Upper lobe of left lung (tissue), 6 donors: ENCODE results near the gene MICOS13. TPM values are rescaled to one million over a fixed set of nuclear protein-coding genes. Genes with fewer than 3 reads are reported as not detected.

Source experiments
- ATAC-seq, 2 donors: fragments of 200-7000 bp; cut with Tn5 transposase; one replicate each; pipeline ENCODE4 v1.9.1; 2022; ENCODE audit warnings: mild to moderate bottlenecking in 2 of 2, moderate library complexity in 2 of 2; ENCODE audit not compliant: low FRiP score in 2 of 2
- DNase-seq, 2 donors: peaks; one replicate each; pipeline ENCODE4 v3.0.0-alpha.2; 2019 to 2020
- H3K27ac ChIP-seq, 4 donors: fragments of 200-600 bp; sonication (generic); one replicate each; pipeline ENCODE4 v1.5.1; 2016 to 2019
- H3K27me3 ChIP-seq, 4 donors: fragments of 200-600 bp; sonication (generic); one replicate each; pipeline ENCODE4 v1.5.1; 2017 to 2019
- H3K36me3 ChIP-seq, 4 donors: fragments of 200-600 bp; sonication (generic); one replicate each; pipeline ENCODE4 v1.5.1; 2016 to 2019
- H3K4me1 ChIP-seq, 4 donors: fragments of 200-600 bp; sonication (generic); one replicate each; pipeline ENCODE4 v1.5.1; 2018 to 2019
- H3K4me3 ChIP-seq, 4 donors: fragments of 200-600 bp; sonication (generic); one replicate each; pipeline ENCODE4 v1.5.1; 2017 to 2019; ENCODE audit warnings: mild to moderate bottlenecking in 2 of 4, moderate library complexity in 1 of 4
- H3K9me3 ChIP-seq, 4 donors: fragments of 200-600 bp; sonication (generic); one replicate each; pipeline ENCODE4 v1.5.1; 2018 to 2019
- EP300 ChIP-seq, 4 donors: sonication (generic); formaldehyde crosslinking; IDR thresholded peaks; one replicate each; pipeline ENCODE4 v1.5.1; 2017; ENCODE audit warnings: antibody characterized with exemption in 4 of 4, control low read depth in 2 of 4
- POLR2A ChIP-seq, 4 donors: fragments of 450-650 bp; IDR thresholded peaks; one replicate each; pipeline ENCODE4 v1.5.1; 2016 to 2017; ENCODE audit warnings: antibody characterized with exemption in 4 of 4, mild to moderate bottlenecking in 2 of 4
- POLR2AphosphoS5 ChIP-seq, 2 donors: sonication (generic); formaldehyde crosslinking; IDR thresholded peaks; one replicate each; pipeline ENCODE4 v1.5.1; 2017; ENCODE audit warnings: antibody characterized with exemption in 2 of 2
- WGBS, 2 donors: methylation state at CpG; one replicate each; pipeline ENCODE4 v1.1.5; 2017 to 2018; 5-methylcytosine and 5-hydroxymethylcytosine counted together
- total RNA-seq, 6 donors: library from RNA; depleted of rRNA in 4 of 6; stranded (reverse); fragments of >200 nt in 4 of 6; gene quantifications; one replicate each; pipeline versions ENCODE4 v1.1.0 to v1.2.1, GENCODE V29; 2016 to 2021
- TF ChIP-seq, protein P1 (sequence below), 6 experiments: fragments of 450-650 bp in 4 of 6; fragments of 200-600 bp in 2 of 6; sonication (generic) in 2 of 6; IDR thresholded peaks; one replicate each; pipeline ENCODE4 v1.5.1; 2016 to 2019; ENCODE audit warnings: antibody characterized with exemption in 6 of 6
- donor health status: DM: no; HTN: no; CAD: no; lungs with moderate emphysema.
- donor health status: DM: no; HTN: yes; CAD: no; lungs with severe emphysema.

Gene MICOS13
- total RNA-seq, 6 donors from 2014 or later = 19.1 to 63.2 (median 34.2) TPM

DNA sequence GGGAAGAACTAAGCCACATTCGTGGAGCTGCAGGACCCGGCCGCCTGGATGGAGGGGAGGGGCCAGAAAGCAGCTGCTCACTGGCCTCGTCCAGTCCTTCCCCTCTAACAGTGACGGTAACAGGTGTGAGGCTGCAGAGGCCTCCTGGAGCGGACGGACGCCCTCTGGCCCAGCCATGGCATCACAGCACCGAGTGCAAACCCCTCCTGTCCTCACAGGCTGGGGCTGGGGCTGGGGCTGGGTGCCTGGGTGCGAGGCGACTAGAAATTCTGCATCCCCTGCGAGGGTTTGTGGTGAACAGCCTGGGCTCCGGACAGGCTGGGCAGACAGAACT lies 3.6 kb downstream of the MICOS13 start:
- Histone ChIP-seq H3K27ac (no peak overlapping the region), H3K36me3 (peaks cover 0 to 7% (median 4%) of the 10 kb centered on the region in 4 donors), H3K4me3 (no peak overlapping the region), H3K4me1 (peaks cover 14 to 20% (median 17%) of the 10 kb centered on the region in 4 donors), H3K9me3 (no peaks in the 10 kb centered on the region), H3K27me3 (no peaks in the 10 kb centered on the region)
- peak in 1 of 2 donors; percentile 71 for DNase-seq
- TF ChIP-seq POLR2AphosphoS5 (IDR thresholded peaks at IDR 0.05) = no peak
- TF ChIP-seq EP300 (IDR thresholded peaks at IDR 0.05) = no peak
- TF ChIP-seq, protein P1, sequence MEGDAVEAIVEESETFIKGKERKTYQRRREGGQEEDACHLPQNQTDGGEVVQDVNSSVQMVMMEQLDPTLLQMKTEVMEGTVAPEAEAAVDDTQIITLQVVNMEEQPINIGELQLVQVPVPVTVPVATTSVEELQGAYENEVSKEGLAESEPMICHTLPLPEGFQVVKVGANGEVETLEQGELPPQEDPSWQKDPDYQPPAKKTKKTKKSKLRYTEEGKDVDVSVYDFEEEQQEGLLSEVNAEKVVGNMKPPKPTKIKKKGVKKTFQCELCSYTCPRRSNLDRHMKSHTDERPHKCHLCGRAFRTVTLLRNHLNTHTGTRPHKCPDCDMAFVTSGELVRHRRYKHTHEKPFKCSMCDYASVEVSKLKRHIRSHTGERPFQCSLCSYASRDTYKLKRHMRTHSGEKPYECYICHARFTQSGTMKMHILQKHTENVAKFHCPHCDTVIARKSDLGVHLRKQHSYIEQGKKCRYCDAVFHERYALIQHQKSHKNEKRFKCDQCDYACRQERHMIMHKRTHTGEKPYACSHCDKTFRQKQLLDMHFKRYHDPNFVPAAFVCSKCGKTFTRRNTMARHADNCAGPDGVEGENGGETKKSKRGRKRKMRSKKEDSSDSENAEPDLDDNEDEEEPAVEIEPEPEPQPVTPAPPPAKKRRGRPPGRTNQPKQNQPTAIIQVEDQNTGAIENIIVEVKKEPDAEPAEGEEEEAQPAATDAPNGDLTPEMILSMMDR (IDR thresholded peaks at IDR 0.05) = no peak
- no peak for TF ChIP-seq POLR2A (IDR thresholded peaks at IDR 0.05)
- 85 to 89% methylated on average over 8 to 12 of the region's 13 CpGs for WGBS, 2 donors
- ATAC-seq = no peak

DNA sequence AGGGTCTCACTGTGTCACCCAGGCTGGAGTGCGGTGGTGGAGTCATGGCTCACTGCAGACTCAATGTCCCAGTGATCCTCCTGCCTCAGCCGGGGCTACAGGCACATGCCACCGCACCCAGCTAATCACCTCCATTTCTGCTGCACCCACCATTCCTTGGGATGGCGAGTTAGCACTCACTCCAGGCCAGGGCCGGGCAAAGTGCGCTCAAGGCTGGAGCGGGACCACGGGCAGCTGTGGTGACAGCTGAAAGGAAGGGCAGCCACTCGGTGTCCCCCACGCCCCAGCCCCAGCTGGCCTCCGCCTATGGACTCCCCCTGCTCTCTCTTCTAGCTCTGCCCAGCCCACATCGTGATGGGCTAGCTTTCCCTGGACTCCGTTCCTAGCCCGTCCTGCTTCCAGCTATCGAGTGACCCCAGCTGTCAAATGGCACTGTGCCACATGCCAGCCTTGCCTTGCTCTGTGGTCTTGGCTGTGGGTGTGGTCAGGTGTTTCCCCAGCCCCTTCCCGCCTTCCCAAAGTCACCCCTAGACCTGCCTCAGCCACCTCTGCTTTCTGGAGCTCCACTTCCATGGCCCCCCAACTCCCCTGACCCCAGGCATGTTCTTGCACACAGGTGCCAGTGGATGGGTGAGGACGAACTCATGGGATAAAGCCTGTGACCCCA lies 4.1 kb downstream of the MICOS13 start:
- Histone ChIP-seq H3K27ac (no peak overlapping the region), H3K27me3 (no peaks in the 10 kb centered on the region), H3K9me3 (no peaks in the 10 kb centered on the region), H3K4me1 (peaks cover 12 to 17% (median 14%) of the 10 kb centered on the region in 4 donors), H3K36me3 (peaks cover 0 to 9% (median 6%) of the 10 kb centered on the region in 4 donors), H3K4me3 (no peak overlapping the region)
- TF ChIP-seq EP300 (IDR thresholded peaks at IDR 0.05) = no peak
- no peak for TF ChIP-seq POLR2AphosphoS5 (IDR thresholded peaks at IDR 0.05)
- TF ChIP-seq, protein P1 (IDR thresholded peaks at IDR 0.05) = no peak
- TF ChIP-seq POLR2A (IDR thresholded peaks at IDR 0.05) = no peak
- DNase-seq = peak in 1 of 2 donors; percentile 75
- 85 to 92% methylated on average over 11 to 17 of the region's 17 CpGs for WGBS, 2 donors
- no peak for ATAC-seq

DNA sequence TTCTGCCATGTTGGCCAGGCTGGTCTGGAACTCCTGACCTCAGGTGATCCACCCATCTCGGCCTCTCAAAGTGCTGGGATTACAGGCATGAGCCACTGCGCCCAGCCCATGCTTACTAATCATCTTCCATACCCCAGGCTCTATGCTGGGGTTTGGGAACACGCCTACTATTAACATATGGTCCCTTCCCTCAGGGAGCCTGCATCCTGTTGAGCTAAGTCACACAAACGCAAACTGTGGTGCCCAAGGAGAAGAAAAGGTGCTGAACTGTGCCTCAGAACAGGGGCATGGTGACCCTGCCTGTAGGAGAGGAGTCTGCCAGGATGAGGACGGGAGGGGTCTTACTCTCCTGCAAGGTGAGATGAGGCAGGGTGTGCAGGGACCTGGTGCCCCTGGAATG lies 5.6 kb downstream of the MICOS13 start:
- H3K27me3 ChIP-seq = no peaks in the 10 kb centered on the region
- peaks cover 0 to 18% (median 11%) of the 10 kb centered on the region in 4 donors for H3K36me3 ChIP-seq
- no peak for DNase-seq
- H3K4me1 ChIP-seq = peaks cover 8 to 9% (median 8%) of the 10 kb centered on the region in 4 donors
- ATAC-seq = no peak
- WGBS, 2 donors = 90 to 93% methylated on average over 4 to 5 of the region's 5 CpGs
- H3K4me3 ChIP-seq = no peak overlapping the region
- TF ChIP-seq EP300 (IDR thresholded peaks at IDR 0.05) (no peak), POLR2A (IDR thresholded peaks at IDR 0.05) (no peak)
- no peaks in the 10 kb centered on the region for H3K9me3 ChIP-seq
- H3K27ac ChIP-seq = no peak overlapping the region

DNA sequence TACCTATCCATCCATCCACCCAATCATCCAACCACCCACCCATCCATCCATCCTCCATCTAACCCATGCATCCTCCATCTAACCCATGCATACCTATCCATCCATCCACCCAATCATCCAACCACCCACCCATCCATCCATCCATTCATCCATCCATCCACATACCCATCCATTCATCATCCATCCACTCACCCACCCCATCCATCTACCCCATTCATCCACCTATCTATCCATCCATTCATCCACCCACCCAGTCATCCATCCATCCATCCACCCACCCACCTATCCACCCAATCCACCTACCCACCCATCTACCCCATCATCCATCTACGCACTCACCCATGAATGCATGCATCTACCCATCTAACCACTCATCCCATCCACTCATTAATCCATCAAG lies 6.6 kb downstream of the MICOS13 start:
- Histone ChIP-seq H3K27ac (no peak overlapping the region), H3K27me3 (no peaks in the 10 kb centered on the region), H3K4me1 (no peaks in the 10 kb centered on the region), H3K9me3 (no peaks in the 10 kb centered on the region), H3K4me3 (no peak overlapping the region), H3K36me3 (peaks cover 8 to 28% (median 21%) of the 10 kb centered on the region in 4 donors)
- ATAC-seq (no peak), DNase-seq (no peak)
- TF ChIP-seq, protein P1 (IDR thresholded peaks at IDR 0.05) = no peak
- TF ChIP-seq POLR2AphosphoS5 (IDR thresholded peaks at IDR 0.05) (no peak), POLR2A (IDR thresholded peaks at IDR 0.05) (no peak), EP300 (IDR thresholded peaks at IDR 0.05) (no peak)
- WGBS, 2 donors = 100% methylated on average over 1 of the region's 1 CpG

DNA sequence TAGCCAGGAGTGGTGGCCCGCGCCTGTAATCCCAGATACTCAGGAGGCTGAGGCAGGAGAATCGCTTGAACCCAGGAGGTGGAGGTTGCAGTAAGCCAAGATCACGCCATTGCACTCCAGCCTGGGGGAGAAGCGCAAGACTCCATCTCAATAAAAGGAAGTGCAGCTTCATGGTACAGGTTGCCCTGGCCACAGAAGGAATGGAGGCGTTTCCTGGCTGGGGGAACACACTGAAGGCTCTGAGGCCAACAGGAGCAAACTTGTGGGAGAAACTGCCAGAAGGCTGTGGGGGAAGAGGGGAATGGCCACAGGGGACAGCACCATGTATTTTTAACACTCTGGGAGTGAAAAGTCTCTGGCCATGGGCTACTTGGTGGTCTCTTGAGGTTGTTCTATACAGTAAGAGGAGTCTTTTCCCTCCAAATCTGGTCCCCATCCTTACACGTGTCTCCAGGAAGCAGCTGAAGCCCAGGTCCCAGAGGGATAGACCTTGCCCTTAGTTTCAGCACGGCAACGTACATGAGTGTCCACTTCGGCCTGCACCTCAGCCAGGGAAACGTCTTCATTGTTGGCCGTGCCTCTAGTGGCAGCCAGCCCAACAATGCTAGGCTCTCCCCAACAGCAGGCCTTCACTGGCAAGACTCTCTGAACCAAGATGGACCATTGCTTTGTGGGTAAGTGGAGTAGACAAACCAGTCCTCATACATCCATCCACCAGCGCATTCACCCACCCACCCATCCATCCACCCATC lies 7.4 kb downstream of the MICOS13 start:
- Histone ChIP-seq H3K4me3 (no peak overlapping the region), H3K27ac (no peak overlapping the region), H3K4me1 (no peaks in the 10 kb centered on the region), H3K9me3 (no peaks in the 10 kb centered on the region), H3K27me3 (no peaks in the 10 kb centered on the region), H3K36me3 (peaks cover 12 to 36% (median 28%) of the 10 kb centered on the region in 4 donors)
- no peak for DNase-seq
- TF ChIP-seq EP300 (IDR thresholded peaks at IDR 0.05) (no peak), POLR2AphosphoS5 (IDR thresholded peaks at IDR 0.05) (no peak), POLR2A (IDR thresholded peaks at IDR 0.05) (no peak)
- TF ChIP-seq, protein P1 (IDR thresholded peaks at IDR 0.05) = no peak
- WGBS, 2 donors = 92 to 95% methylated on average over 12 to 13 of the region's 13 CpGs
- no peak for ATAC-seq
